NCI-H1436 (cell line): ENCODE data around the gene DACT1.

ENCODE experiments used
- DNase-seq: peaks from one replicate; lab custom pipeline; 2025; lab: John Stamatoyannopoulos, UW

DACT1 gene

GRCh38 chr14:58637040-58637390 lies 747 bp upstream of the DACT1 start:
- DNase-seq = peak; percentile 4

GRCh38 chr14:58638231-58639197 lies 752 bp downstream of the DACT1 start:
- DNase-seq = no peak

GRCh38 chr14:58639198-58639565 lies 1.4 kb downstream of the DACT1 start:
- no peak for DNase-seq

- peak; percentile 82 for DNase-seq
Measured at GRCh38 chr14:58639842-58640484, 2.2 kb downstream of the DACT1 start.

GRCh38 chr14:58640959-58641358 lies 3.2 kb downstream of the DACT1 start:
- no peak for DNase-seq

GRCh38 chr14:58641509-58641908 lies 3.7 kb downstream of the DACT1 start:
- DNase-seq = no peak

- no peak for DNase-seq
Measured at GRCh38 chr14:58643366-58643765, 5.6 kb downstream of the DACT1 start.

- DNase-seq = no peak
Measured at GRCh38 chr14:58645641-58646040, 7.9 kb downstream of the DACT1 start.

- DNase-seq = no peak
Measured at GRCh38 chr14:58646479-58646878, 8.7 kb downstream of the DACT1 start.

- no peak for DNase-seq
Measured at GRCh38 chr14:58647777-58648176, 10.0 kb downstream of the DACT1 start.

- DNase-seq = no peak
Measured at GRCh38 chr14:58650857-58651256, 13.1 kb downstream of the DACT1 start.

GRCh38 chr14:58656671-58657411 lies 19.1 kb downstream of the DACT1 start:
- no peak for DNase-seq

GRCh38 chr14:58659061-58659460 lies 21.3 kb downstream of the DACT1 start:
- DNase-seq = no peak

GRCh38 chr14:58659846-58660245 lies 22.1 kb downstream of the DACT1 start:
- DNase-seq = no peak

GRCh38 chr14:58660407-58660806 lies 22.6 kb downstream of the DACT1 start:
- no peak for DNase-seq

- no peak for DNase-seq
Measured at GRCh38 chr14:58662018-58662417, 24.3 kb downstream of the DACT1 start.

- DNase-seq = no peak
Measured at GRCh38 chr14:58662759-58663158, 25.0 kb downstream of the DACT1 start.

GRCh38 chr14:58663494-58664111 lies 25.8 kb downstream of the DACT1 start:
- no peak for DNase-seq

- no peak for DNase-seq
Measured at GRCh38 chr14:58665773-58666500, 28.2 kb downstream of the DACT1 start.

- DNase-seq = no peak
Measured at GRCh38 chr14:58666737-58667136, 29.0 kb downstream of the DACT1 start.

- DNase-seq = no peak
Measured at GRCh38 chr14:58667900-58668299, 30.1 kb downstream of the DACT1 start.
